ENCODE measurements around the gene ACAP3.

DNA sequence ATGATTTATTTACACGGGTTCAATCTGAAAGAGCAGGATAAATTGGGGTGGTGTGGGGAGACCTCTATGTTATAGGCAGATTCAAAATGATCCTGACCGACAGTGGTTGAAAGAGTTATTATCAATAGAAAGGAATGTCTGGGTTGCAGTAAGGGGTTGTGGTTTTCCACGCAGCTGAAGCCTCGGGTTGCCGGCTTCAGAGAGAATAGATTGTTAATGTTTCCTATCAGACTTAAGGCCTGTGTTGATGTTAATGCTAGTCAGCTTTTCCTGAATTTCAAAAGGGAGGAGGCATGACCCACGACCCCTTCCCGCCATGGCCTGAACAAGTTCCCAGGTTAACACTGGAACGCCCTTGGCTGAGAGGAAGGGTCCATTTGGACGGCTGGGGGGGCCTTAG is 31.9 kb downstream of the ACAP3 start:
- TF ChIP-seq, protein P1, sequence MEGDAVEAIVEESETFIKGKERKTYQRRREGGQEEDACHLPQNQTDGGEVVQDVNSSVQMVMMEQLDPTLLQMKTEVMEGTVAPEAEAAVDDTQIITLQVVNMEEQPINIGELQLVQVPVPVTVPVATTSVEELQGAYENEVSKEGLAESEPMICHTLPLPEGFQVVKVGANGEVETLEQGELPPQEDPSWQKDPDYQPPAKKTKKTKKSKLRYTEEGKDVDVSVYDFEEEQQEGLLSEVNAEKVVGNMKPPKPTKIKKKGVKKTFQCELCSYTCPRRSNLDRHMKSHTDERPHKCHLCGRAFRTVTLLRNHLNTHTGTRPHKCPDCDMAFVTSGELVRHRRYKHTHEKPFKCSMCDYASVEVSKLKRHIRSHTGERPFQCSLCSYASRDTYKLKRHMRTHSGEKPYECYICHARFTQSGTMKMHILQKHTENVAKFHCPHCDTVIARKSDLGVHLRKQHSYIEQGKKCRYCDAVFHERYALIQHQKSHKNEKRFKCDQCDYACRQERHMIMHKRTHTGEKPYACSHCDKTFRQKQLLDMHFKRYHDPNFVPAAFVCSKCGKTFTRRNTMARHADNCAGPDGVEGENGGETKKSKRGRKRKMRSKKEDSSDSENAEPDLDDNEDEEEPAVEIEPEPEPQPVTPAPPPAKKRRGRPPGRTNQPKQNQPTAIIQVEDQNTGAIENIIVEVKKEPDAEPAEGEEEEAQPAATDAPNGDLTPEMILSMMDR (IDR thresholded peaks at IDR 0.05), result no peak
- no peak for TF ChIP-seq POLR2A (IDR thresholded peaks at IDR 0.05)
- no peak for TF ChIP-seq POLR2AphosphoS5 (IDR thresholded peaks at IDR 0.05)

All from prostate gland (tissue), 2 donors.